GM12801 (cell line): ENCODE data around the gene RNF214.

Source experiments
- TF ChIP-seq, protein P1 (sequence below): IDR thresholded peaks from one replicate; pipeline ENCODE4 v1.5.1; 2011; ENCODE audit warnings: control low read depth; ENCODE audit not compliant: insufficient read length; ENCODE audit errors: extremely low read depth

RNF214 gene

GRCh38 chr11:117194267-117194666 lies 38.2 kb upstream of the RNF214 start:
- TF ChIP-seq, protein P1, sequence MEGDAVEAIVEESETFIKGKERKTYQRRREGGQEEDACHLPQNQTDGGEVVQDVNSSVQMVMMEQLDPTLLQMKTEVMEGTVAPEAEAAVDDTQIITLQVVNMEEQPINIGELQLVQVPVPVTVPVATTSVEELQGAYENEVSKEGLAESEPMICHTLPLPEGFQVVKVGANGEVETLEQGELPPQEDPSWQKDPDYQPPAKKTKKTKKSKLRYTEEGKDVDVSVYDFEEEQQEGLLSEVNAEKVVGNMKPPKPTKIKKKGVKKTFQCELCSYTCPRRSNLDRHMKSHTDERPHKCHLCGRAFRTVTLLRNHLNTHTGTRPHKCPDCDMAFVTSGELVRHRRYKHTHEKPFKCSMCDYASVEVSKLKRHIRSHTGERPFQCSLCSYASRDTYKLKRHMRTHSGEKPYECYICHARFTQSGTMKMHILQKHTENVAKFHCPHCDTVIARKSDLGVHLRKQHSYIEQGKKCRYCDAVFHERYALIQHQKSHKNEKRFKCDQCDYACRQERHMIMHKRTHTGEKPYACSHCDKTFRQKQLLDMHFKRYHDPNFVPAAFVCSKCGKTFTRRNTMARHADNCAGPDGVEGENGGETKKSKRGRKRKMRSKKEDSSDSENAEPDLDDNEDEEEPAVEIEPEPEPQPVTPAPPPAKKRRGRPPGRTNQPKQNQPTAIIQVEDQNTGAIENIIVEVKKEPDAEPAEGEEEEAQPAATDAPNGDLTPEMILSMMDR = no peak

- TF ChIP-seq, protein P1 = no peak
These were observed 37.2 kb upstream of the RNF214 start for GRCh38 chr11:117195258-117195657.

GRCh38 chr11:117195761-117196160 lies 36.7 kb upstream of the RNF214 start:
- TF ChIP-seq, protein P1 = no peak

DNA sequence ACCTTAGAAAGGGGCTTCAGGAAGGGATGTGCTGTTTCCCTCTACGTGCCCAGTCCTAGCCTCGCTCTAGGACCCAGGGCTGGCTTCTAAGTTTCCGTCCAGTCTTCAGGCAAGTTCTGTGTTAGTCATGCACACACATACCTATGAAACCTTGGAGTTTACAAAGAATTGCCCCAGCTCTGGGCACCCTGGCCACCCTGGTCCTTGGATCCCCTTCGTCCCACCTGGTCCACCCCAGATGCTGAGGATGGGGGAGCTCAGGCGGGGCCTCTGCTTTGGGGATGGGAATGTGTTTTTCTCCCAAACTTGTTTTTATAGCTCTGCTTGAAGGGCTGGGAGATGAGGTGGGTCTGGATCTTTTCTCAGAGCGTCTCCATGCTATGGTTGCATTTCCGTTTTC lies 35.5 kb upstream of the RNF214 start:
- TF ChIP-seq, protein P1 = no peak

- TF ChIP-seq, protein P1 = no peak
These were observed 34.7 kb upstream of the RNF214 start for GRCh38 chr11:117197516-117198456.

GRCh38 chr11:117198613-117199012 lies 33.9 kb upstream of the RNF214 start:
- TF ChIP-seq, protein P1 = no peak

DNA sequence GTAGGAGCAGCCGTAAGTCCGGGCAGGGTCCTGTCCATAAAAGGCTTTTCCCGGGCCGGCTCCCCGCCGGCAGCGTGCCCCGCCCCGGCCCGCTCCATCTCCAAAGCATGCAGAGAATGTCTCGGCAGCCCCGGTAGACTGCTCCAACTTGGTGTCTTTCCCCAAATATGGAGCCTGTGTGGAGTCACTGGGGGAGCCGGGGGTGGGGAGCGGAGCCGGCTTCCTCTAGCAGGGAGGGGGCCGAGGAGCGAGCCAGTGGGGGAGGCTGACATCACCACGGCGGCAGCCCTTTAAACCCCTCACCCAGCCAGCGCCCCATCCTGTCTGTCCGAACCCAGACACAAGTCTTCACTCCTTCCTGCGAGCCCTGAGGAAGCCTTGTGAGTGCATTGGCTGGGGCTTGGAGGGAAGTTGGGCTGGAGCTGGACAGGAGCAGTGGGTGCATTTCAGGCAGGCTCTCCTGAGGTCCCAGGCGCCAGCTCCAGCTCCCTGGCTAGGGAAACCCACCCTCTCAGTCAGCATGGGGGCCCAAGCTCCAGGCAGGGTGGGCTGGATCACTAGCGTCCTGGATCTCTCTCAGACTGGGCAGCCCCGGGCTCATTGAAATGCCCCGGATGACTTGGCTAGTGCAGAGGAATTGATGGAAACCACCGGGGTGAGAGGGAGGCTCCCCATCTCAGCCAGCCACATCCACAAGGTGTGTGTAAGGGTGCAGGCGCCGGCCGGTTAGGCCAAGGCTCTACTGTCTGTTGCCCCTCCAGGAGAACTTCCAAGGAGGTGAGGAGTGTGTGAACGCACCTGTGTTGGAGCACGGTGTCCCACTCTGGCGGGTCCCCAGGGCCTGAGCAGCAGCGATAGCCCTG lies 33.2 kb upstream of the RNF214 start, which contains the start of gene TAGLN:
TSS of gene TAGLN (plus strand) at position 318 of the 863 bp plus-strand sequence. CDS start 3,644 bp downstream, outside the sequence.
- TF ChIP-seq, protein P1 = no peak
